SK-N-MC (cell line): ENCODE data around the gene MOGAT3.

Experiments used
- EZH2 ChIP-seq: fragments of 200-600 bp; sonication (generic); IDR thresholded peaks from one replicate; pipeline ENCODE4 v1.6.1; 2017; ENCODE audit warnings: antibody characterized with exemption
- POLR2AphosphoS5 ChIP-seq: IDR thresholded peaks from 2 replicates; pipeline ENCODE4 v1.6.1; 2012; ENCODE audit warnings: mild to moderate bottlenecking, low read depth, low read length, borderline replicate concordance

DNA sequence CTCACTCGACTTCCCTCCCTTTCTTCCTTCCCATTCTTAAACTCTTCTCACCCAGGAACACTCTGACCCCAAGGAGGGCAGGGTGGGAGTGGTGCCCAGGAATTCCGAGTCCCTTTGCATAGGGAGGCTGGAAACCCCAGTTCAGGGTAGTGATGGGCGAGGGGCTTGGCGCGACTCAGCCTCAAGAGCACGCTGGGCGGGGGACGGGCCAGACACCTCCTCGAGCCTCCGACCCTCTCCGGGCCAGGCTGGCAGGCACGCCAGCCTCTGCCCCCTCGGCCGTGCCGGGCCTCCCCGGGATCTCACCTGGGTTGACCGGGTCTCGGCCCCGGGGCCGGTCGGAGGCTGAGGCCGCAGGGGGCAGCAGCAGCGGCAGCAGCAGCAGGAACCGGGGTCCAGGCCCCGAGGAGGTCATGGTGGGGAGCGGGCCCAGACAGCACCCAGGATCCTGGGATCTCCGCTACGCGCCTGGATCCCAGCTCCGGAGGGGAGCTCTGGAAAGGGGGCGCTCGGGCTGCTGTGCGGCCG is 16.1 kb upstream of the MOGAT3 start:
- TF ChIP-seq EZH2 (no peak), POLR2AphosphoS5 (no peak)
